HUES64 (cell line): ENCODE measurements around the gene OR2A1.
"Not testable (repeated sequence)": the region's sequence is repeated elsewhere in the genome, so short reads cannot be mapped to it uniquely, and the experiment has no call there.

Experiments
- H3K27ac ChIP-seq: 2 replicates; pipeline ENCODE4 v1.7.0; 2013; ENCODE audit warnings: low read depth, low read length, inconsistent platforms
- H3K27me3 ChIP-seq: 2 replicates; pipeline ENCODE4 v1.6.1; 2013; ENCODE audit warnings: mild to moderate bottlenecking, low read length; ENCODE audit not compliant: insufficient read depth
- H3K36me3 ChIP-seq: 2 replicates; pipeline ENCODE4 v1.6.1; 2013; ENCODE audit warnings: mild to moderate bottlenecking, low read length; ENCODE audit not compliant: insufficient read depth
- H3K4me1 ChIP-seq: 2 replicates; pipeline ENCODE4 v1.6.1; 2013; ENCODE audit warnings: mild to moderate bottlenecking, low read length, moderate library complexity; ENCODE audit not compliant: insufficient read depth
- H3K4me3 ChIP-seq: 2 replicates; pipeline ENCODE4 v1.5.1; 2013; ENCODE audit warnings: mild to moderate bottlenecking, low read length, moderate library complexity
- H3K9ac ChIP-seq: 2 replicates; pipeline ENCODE4 v1.6.1; 2013; ENCODE audit warnings: mild to moderate bottlenecking, low read depth, low read length
- H3K9me3 ChIP-seq: 2 replicates; pipeline ENCODE4 v1.6.1; 2013; ENCODE audit warnings: low read depth, low read length; ENCODE audit not compliant: insufficient read depth
- WGBS: fragments of 150-250, 120-280 bp; methylation state at CpG from one replicate; pipeline ENCODE4 v1.1.7; 2013; ENCODE audit warnings: missing lambda C conversion rate; 5-methylcytosine and 5-hydroxymethylcytosine counted together

OR2A1 gene

DNA sequence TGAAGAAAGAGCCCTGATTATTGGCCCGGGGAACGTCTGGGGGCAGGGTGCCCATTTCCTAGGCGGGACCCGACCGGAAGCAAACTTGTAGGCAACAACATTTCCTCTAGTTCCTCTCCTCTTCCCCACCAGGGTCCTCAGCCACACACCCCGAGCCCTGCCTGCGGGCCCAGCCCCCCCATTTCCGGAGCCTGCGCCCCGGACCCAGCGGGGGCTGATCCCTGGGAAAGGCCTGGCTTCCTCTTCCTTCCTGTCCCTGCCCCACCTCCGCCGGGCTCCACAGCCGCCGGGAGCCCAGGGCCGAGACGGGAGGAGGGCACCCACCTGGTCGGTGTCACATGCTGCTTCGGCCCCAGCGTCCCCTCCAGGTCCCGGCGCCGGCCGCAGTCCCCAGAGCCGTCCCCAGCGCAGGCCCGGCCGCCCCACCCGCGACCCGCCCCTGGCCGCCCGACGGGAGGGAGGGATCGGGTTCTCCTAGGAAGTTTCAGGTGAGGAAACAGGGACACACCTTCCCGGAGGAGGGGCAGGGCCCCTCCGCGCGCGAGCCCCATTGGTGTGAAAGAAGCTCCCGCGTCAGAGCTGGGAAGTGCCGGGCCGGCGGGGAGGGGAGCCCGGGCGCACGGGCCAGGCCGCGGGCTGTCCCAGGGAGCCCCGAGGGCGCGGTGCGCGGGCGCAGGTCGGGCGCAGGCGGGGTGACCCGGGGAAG lies 18.3 kb upstream of the OR2A1 start:
- H3K9me3 ChIP-seq, H3K4me3 ChIP-seq, H3K4me1 ChIP-seq, H3K36me3 ChIP-seq, H3K27me3 ChIP-seq, H3K27ac ChIP-seq, H3K9ac ChIP-seq: not testable (repeated sequence)
- no CpG with 5 or more reads among the region's 60 CpGs for WGBS

- not testable (repeated sequence) for H3K4me1 ChIP-seq, H3K4me3 ChIP-seq, H3K36me3 ChIP-seq, H3K27ac ChIP-seq, H3K27me3 ChIP-seq, H3K9ac ChIP-seq, H3K9me3 ChIP-seq
- no CpG with 5 or more reads among the region's 1 CpG for WGBS
Measured at GRCh38 chr7:144302578-144303303, 9.5 kb upstream of the OR2A1 start.

GRCh38 chr7:144303607-144304006 lies 8.6 kb upstream of the OR2A1 start:
- H3K9ac ChIP-seq, H3K4me3 ChIP-seq, H3K36me3 ChIP-seq, H3K9me3 ChIP-seq, H3K4me1 ChIP-seq, H3K27ac ChIP-seq, H3K27me3 ChIP-seq: not testable (repeated sequence)
- no CpG with 5 or more reads among the region's 5 CpGs for WGBS

GRCh38 chr7:144305156-144305555 lies 7.1 kb upstream of the OR2A1 start:
- H3K9ac ChIP-seq, H3K27ac ChIP-seq, H3K4me3 ChIP-seq, H3K9me3 ChIP-seq, H3K4me1 ChIP-seq, H3K36me3 ChIP-seq, H3K27me3 ChIP-seq: not testable (repeated sequence)
- WGBS: no CpG with 5 or more reads among the region's 2 CpGs

- H3K27me3 ChIP-seq, H3K9ac ChIP-seq, H3K36me3 ChIP-seq, H3K4me3 ChIP-seq, H3K27ac ChIP-seq, H3K9me3 ChIP-seq, H3K4me1 ChIP-seq: not testable (repeated sequence)
- no CpG with 5 or more reads among the region's 2 CpGs for WGBS
Measured at GRCh38 chr7:144309702-144310101, 2.5 kb upstream of the OR2A1 start.

- not testable (repeated sequence) for H3K9me3 ChIP-seq, H3K4me1 ChIP-seq, H3K9ac ChIP-seq, H3K27ac ChIP-seq, H3K36me3 ChIP-seq, H3K27me3 ChIP-seq, H3K4me3 ChIP-seq
- WGBS: no CpG with 5 or more reads among the region's 2 CpGs
Measured at GRCh38 chr7:144311218-144311617, 1.0 kb upstream of the OR2A1 start.

- not testable (repeated sequence) for H3K27ac ChIP-seq, H3K27me3 ChIP-seq, H3K9ac ChIP-seq, H3K36me3 ChIP-seq, H3K4me1 ChIP-seq, H3K4me3 ChIP-seq, H3K9me3 ChIP-seq
- 91% methylated on average over 1 of the region's 1 CpG for WGBS
Measured at GRCh38 chr7:144317537-144317936, 5.3 kb downstream of the OR2A1 start.

GRCh38 chr7:144319547-144319946 lies 7.3 kb downstream of the OR2A1 start:
- H3K27ac ChIP-seq, H3K27me3 ChIP-seq, H3K36me3 ChIP-seq, H3K9me3 ChIP-seq, H3K4me3 ChIP-seq, H3K9ac ChIP-seq, H3K4me1 ChIP-seq: not testable (repeated sequence)
- no CpG with 5 or more reads among the region's 2 CpGs for WGBS

- H3K9ac ChIP-seq, H3K4me1 ChIP-seq, H3K27me3 ChIP-seq, H3K9me3 ChIP-seq, H3K4me3 ChIP-seq, H3K36me3 ChIP-seq, H3K27ac ChIP-seq: not testable (repeated sequence)
- WGBS: 79% methylated on average over 1 of the region's 3 CpGs
Measured at GRCh38 chr7:144321677-144322206, 9.5 kb downstream of the OR2A1 start.

- not testable (repeated sequence) for H3K36me3 ChIP-seq, H3K4me3 ChIP-seq, H3K4me1 ChIP-seq, H3K9me3 ChIP-seq, H3K27me3 ChIP-seq, H3K27ac ChIP-seq, H3K9ac ChIP-seq
- no CpG with 5 or more reads among the region's 4 CpGs for WGBS
Measured at GRCh38 chr7:144323359-144323758, 11.1 kb downstream of the OR2A1 start.

DNA sequence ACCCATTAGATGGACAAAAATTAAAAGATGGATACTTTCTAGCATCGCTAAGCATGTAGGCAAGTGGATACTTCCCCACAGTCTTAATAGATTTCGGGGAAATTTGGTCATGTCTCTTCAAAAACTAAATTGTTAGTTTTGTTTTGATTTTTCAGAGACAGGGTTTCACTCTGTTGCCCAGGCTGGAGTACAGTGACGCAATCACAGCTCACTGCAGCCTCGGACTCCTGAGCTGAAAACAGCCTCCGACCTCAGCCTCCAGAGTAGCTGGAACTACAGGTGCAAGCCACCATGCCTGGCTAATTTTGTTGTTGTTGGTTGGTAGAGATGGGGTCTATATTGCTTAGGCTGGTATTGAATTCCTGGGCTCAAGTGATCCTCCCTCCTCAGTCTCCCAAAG lies 13.6 kb downstream of the OR2A1 start:
- H3K27ac ChIP-seq, H3K9me3 ChIP-seq, H3K27me3 ChIP-seq, H3K4me3 ChIP-seq, H3K36me3 ChIP-seq, H3K9ac ChIP-seq, H3K4me1 ChIP-seq: not testable (repeated sequence)
- 100% methylated on average over 3 of the region's 5 CpGs for WGBS

GRCh38 chr7:144330044-144330443 lies 17.8 kb downstream of the OR2A1 start:
- H3K9ac ChIP-seq, H3K4me1 ChIP-seq, H3K27ac ChIP-seq, H3K27me3 ChIP-seq, H3K4me3 ChIP-seq, H3K9me3 ChIP-seq, H3K36me3 ChIP-seq: not testable (repeated sequence)
